Measurements from ENCODE around the gene HHIPL2. TPM values are rescaled to one million over a fixed set of nuclear protein-coding genes. Genes with fewer than 3 reads are reported as not detected.

The HHIPL2 gene
- total RNA-seq, 4 donors from 2014 or later, result 0.63 to 0.83 TPM; not detected in 2

- Histone ChIP-seq H3K4me3 (no peak overlapping the region), H3K4me1 (no peaks in the 10 kb centered on the region), H3K36me3 (peaks cover 12 to 47% (median 38%) of the 10 kb centered on the region in 4 donors), H3K9me3 (no peaks in the 10 kb centered on the region), H3K27ac (replicated peaks in 1 of 4) (no peak overlapping the region), H3K27me3 (no peaks in the 10 kb centered on the region)
- WGBS, result 88% methylated on average over 2 of the region's 2 CpGs
- TF ChIP-seq CTCF (IDR thresholded peaks at IDR 0.05), result no peak
- no peak for TF ChIP-seq EP300 (IDR thresholded peaks at IDR 0.05)
- no peak for TF ChIP-seq POLR2AphosphoS5 (IDR thresholded peaks at IDR 0.05)
- no peak for TF ChIP-seq POLR2A (IDR thresholded peaks at IDR 0.05; ENCODE audit: low read depth)
- intact Hi-C loops (cut with DNase I), result no loop called here
- no peak for DNase-seq (ENCODE audit: extremely low spot score)
Measured at GRCh38 chr1:222555992-222556615, 8.2 kb upstream of the HHIPL2 start.

- Histone ChIP-seq H3K27me3 (no peaks in the 10 kb centered on the region), H3K27ac (replicated peaks in 1 of 4) (no peak overlapping the region), H3K9me3 (no peaks in the 10 kb centered on the region), H3K4me3 (no peak overlapping the region), H3K4me1 (no peaks in the 10 kb centered on the region), H3K36me3 (peaks cover 0 to 28% (median 24%) of the 10 kb centered on the region in 4 donors)
- DNase-seq (ENCODE audit: extremely low spot score), result no peak
- WGBS, result 96% methylated on average over 5 of the region's 5 CpGs
- intact Hi-C loops (cut with DNase I), result no loop called here
- no peak for TF ChIP-seq CTCF (IDR thresholded peaks at IDR 0.05)
- no peak for TF ChIP-seq POLR2A (IDR thresholded peaks at IDR 0.05; ENCODE audit: low read depth)
- no peak for TF ChIP-seq POLR2AphosphoS5 (IDR thresholded peaks at IDR 0.05)
- no peak for TF ChIP-seq EP300 (IDR thresholded peaks at IDR 0.05)
Measured at GRCh38 chr1:222554177-222554576, 6.3 kb upstream of the HHIPL2 start.

GRCh38 chr1:222552882-222553281 lies 5.0 kb upstream of the HHIPL2 start:
- intact Hi-C loops (cut with DNase I), result no loop called here
- no peak for DNase-seq (ENCODE audit: extremely low spot score)
- H3K4me1 ChIP-seq, result no peaks in the 10 kb centered on the region
- no peak overlapping the region for H3K27ac ChIP-seq (replicated peaks in 1 of 4)
- H3K4me3 ChIP-seq, result no peak overlapping the region
- no peaks in the 10 kb centered on the region for H3K9me3 ChIP-seq
- H3K36me3 ChIP-seq, result peaks cover 0 to 21% (median 19%) of the 10 kb centered on the region in 4 donors
- WGBS, result 68% methylated on average over 5 of the region's 5 CpGs
- no peaks in the 10 kb centered on the region for H3K27me3 ChIP-seq
- TF ChIP-seq EP300 (IDR thresholded peaks at IDR 0.05) (no peak), CTCF (IDR thresholded peaks at IDR 0.05) (no peak), POLR2A (IDR thresholded peaks at IDR 0.05; ENCODE audit: low read depth) (no peak), POLR2AphosphoS5 (IDR thresholded peaks at IDR 0.05) (no peak)

- Histone ChIP-seq H3K4me1 (no peaks in the 10 kb centered on the region), H3K36me3 (no peaks in the 10 kb centered on the region), H3K27ac (replicated peaks in 1 of 4) (no peak overlapping the region), H3K4me3 (no peak overlapping the region), H3K9me3 (no peaks in the 10 kb centered on the region), H3K27me3 (peaks cover 0 to 41% (median 0%) of the 10 kb centered on the region in 4 donors)
- intact Hi-C loops (cut with DNase I), result no loop called here
- no peak for TF ChIP-seq POLR2A (IDR thresholded peaks at IDR 0.05; ENCODE audit: low read depth)
- no peak for TF ChIP-seq CTCF (IDR thresholded peaks at IDR 0.05)
- TF ChIP-seq EP300 (IDR thresholded peaks at IDR 0.05), result no peak
- TF ChIP-seq POLR2AphosphoS5 (IDR thresholded peaks at IDR 0.05), result no peak
- no peak for DNase-seq (ENCODE audit: extremely low spot score)
- 69% methylated on average over 8 of the region's 8 CpGs for WGBS
Measured at GRCh38 chr1:222547260-222547614, 667 bp downstream of the HHIPL2 start.

Data from esophagus muscularis mucosa (tissue), 4 donors.